HCT116 (cell line): Measurements from ENCODE around the gene TOX2. TPM values are rescaled to one million over a fixed set of nuclear protein-coding genes. Genes with fewer than 3 reads are reported as not detected.
A peak's percentile ranks its signal among the peaks of the same experiment; 100 is the strongest.

ENCODE experiments used
- ATAC-seq: fragments of 200-7000 bp; cut with Tn5 transposase; 2 replicates; pipeline ENCODE4 v1.9.1; 2020; ENCODE audit warnings: mild to moderate bottlenecking, moderate library complexity
- BruUV-seq: library from RNA; stranded (reverse); fragments of 400-500 nt; replicated peaks from 2 replicates; lab custom pipeline; 2021; lab: Mats Ljungman, UMichigan
- CTCF ChIA-PET: fragments of 300-600 bp; sonication (Branson Sonifier 250); formaldehyde crosslinking; loops from one replicate; lab custom pipeline; 2021; ENCODE audit warnings: antibody characterized with exemption; lab: Charles Lee
- POLR2A ChIA-PET: fragments of 300-600, 350-600 bp; sonication (Branson Sonifier 250); formaldehyde crosslinking; loops from one replicate; lab custom pipeline; 2021; ENCODE audit warnings: antibody characterized with exemption; lab: Charles Lee
- RAD21 ChIA-PET, 2 experiments: fragments of 300-600 bp; sonication (Branson Sonifier 250); formaldehyde crosslinking; loops; one replicate each; lab custom pipeline; 2023; ENCODE audit warnings: low total read pairs in 2 of 2; ENCODE audit not compliant: uncharacterized antibody in 2 of 2, unreplicated experiment in 2 of 2, low non-redundant PET in 1 of 2; lab: Charles Lee
- DNase-seq: peaks from one replicate; pipeline ENCODE4 v3.0.0-alpha.2; 2010; ENCODE audit warnings: low read depth, low spot score
- H2AFZ ChIP-seq: fragments of 200-600 bp; shearing (Covaris generic), sonication (generic); 2 replicates; pipeline ENCODE4 v1.6.1; 2017; ENCODE audit warnings: low read depth, mixed run types, mixed read lengths, antibody characterized with exemption, low read length; ENCODE audit not compliant: poor library complexity, severe bottlenecking
- H3K27ac ChIP-seq: 2 replicates; pipeline ENCODE4 v1.5.1; 2012; ENCODE audit warnings: low read depth, low read length
- H3K27me3 ChIP-seq: fragments of 200-600 bp; sonication (generic); 2 replicates; pipeline ENCODE4 v1.6.1; 2016; ENCODE audit warnings: mixed run types, low read length, mixed read lengths; ENCODE audit not compliant: insufficient read depth
- H3K36me3 ChIP-seq, 2 experiments: fragments of 200-500 bp in 1 of 2; fragments of 200-600 bp in 1 of 2; sonication (Bioruptor generic) in 1 of 2; sonication (generic) in 1 of 2; 2 replicates each; pipeline versions ENCODE4 v1.5.1 to v1.6.1; 2014 to 2016; ENCODE audit warnings: low read length in 2 of 2, inconsistent platforms in 1 of 2, mixed read lengths in 1 of 2, mixed run types in 1 of 2; ENCODE audit not compliant: insufficient read depth in 2 of 2, control insufficient read depth in 1 of 2
- H3K4me1 ChIP-seq, 2 experiments: fragments of 200-600 bp in 1 of 2; sonication (generic) in 1 of 2; 2 replicates each; pipeline versions ENCODE4 v1.5.1 to v1.6.1; 2012 to 2017; ENCODE audit warnings: low read length in 2 of 2, inconsistent platforms in 1 of 2, mild to moderate bottlenecking in 1 of 2, mixed read lengths in 1 of 2, mixed run types in 1 of 2, moderate library complexity in 1 of 2; ENCODE audit not compliant: insufficient read depth in 2 of 2, control insufficient read depth in 1 of 2
- H3K4me2 ChIP-seq: fragments of 200-600 bp; sonication (generic); 2 replicates; pipeline ENCODE4 v1.6.1; 2017; ENCODE audit warnings: mixed run types, low read length, mixed read lengths
- H3K4me3 ChIP-seq, 2 experiments: fragments of 200-600 bp in 1 of 2; sonication (generic) in 1 of 2; replicated peaks in 1 of 2; 2 replicates each; pipeline ENCODE4 v1.5.1; 2011 to 2016; ENCODE audit warnings: low read length in 2 of 2, control low read depth in 1 of 2, low read depth in 1 of 2, mild to moderate bottlenecking in 1 of 2, mixed read lengths in 1 of 2, mixed run types in 1 of 2
- H3K79me2 ChIP-seq: fragments of 200-600 bp; sonication (generic); 2 replicates; pipeline ENCODE4 v1.6.1; 2017; ENCODE audit warnings: mild to moderate bottlenecking, mixed run types, low read length, moderate library complexity, mixed read lengths; ENCODE audit not compliant: insufficient read depth
- H3K9ac ChIP-seq: fragments of 200-600 bp; sonication (generic); 2 replicates; pipeline ENCODE4 v1.6.1; 2016; ENCODE audit warnings: low read length, mixed read lengths
- H3K9me2 ChIP-seq: fragments of 200-600 bp; sonication (generic), shearing (Covaris generic); 2 replicates; pipeline ENCODE4 v1.6.1; 2017; ENCODE audit warnings: mixed run types, mild to moderate bottlenecking, moderate library complexity; ENCODE audit not compliant: insufficient read depth
- H3K9me3 ChIP-seq, 2 experiments: fragments of 200-500 bp in 1 of 2; fragments of 200-600 bp in 1 of 2; sonication (Bioruptor generic) in 1 of 2; sonication (generic) in 1 of 2; 2 replicates each; pipeline ENCODE4 v1.6.1; 2014 to 2017; ENCODE audit warnings: low read length in 2 of 2, mixed read lengths in 2 of 2, inconsistent platforms in 1 of 2, low read depth in 1 of 2, mild to moderate bottlenecking in 1 of 2, mixed run types in 1 of 2, moderate library complexity in 1 of 2; ENCODE audit not compliant: control insufficient read depth in 1 of 2, insufficient read depth in 1 of 2
- H4K20me1 ChIP-seq: fragments of 200-600 bp; sonication (generic), shearing (Covaris generic); 2 replicates; pipeline ENCODE4 v1.6.1; 2017; ENCODE audit warnings: mixed run types, mild to moderate bottlenecking, moderate library complexity; ENCODE audit not compliant: insufficient read depth
- ATF3 ChIP-seq: IDR thresholded peaks from 2 replicates; pipeline ENCODE4 v1.6.1; 2012
- CBX3 ChIP-seq: IDR thresholded peaks from 2 replicates; pipeline ENCODE4 v1.6.1; 2012; ENCODE audit warnings: low read depth
- CEBPB ChIP-seq: IDR thresholded peaks from 2 replicates; pipeline ENCODE4 v1.6.1; 2012; ENCODE audit warnings: low read depth
- CTCF ChIP-seq, 3 experiments: fragments of 200-600 bp in 1 of 3; sonication (generic) in 1 of 3; IDR thresholded peaks in 2 of 3; conservative IDR thresholded peaks in 1 of 3; 2 replicates each; pipeline ENCODE4 v1.5.1; 2012 to 2017; ENCODE audit warnings: low read depth in 2 of 3, low read length in 2 of 3, antibody characterized with exemption in 1 of 3, borderline replicate concordance in 1 of 3, control low read depth in 1 of 3, mild to moderate bottlenecking in 1 of 3, mixed read lengths in 1 of 3, mixed run types in 1 of 3, moderate library complexity in 1 of 3; ENCODE audit not compliant: insufficient read depth in 1 of 3
- EGR1 ChIP-seq: IDR thresholded peaks from 2 replicates; pipeline ENCODE4 v1.6.1; 2012; ENCODE audit warnings: low read depth
- EZH2 ChIP-seq: fragments of 200-600 bp; sonication (generic); IDR thresholded peaks from 2 replicates; pipeline ENCODE4 v1.6.1; 2017; ENCODE audit warnings: antibody characterized with exemption, mixed run types
- EZH2phosphoT487 ChIP-seq: fragments of 200-600 bp; IDR thresholded peaks from 2 replicates; pipeline ENCODE4 v1.6.1; 2018; ENCODE audit warnings: antibody characterized with exemption, borderline replicate concordance
- FOSL1 ChIP-seq: IDR thresholded peaks from 2 replicates; pipeline ENCODE4 v1.6.1; 2012; ENCODE audit warnings: low read depth
- JUND ChIP-seq: IDR thresholded peaks from 2 replicates; pipeline ENCODE4 v1.6.1; 2012
- POLR2A ChIP-seq: IDR thresholded peaks from 2 replicates; pipeline ENCODE4 v1.7.0; 2011; ENCODE audit warnings: borderline replicate concordance; ENCODE audit not compliant: insufficient read depth, insufficient read length; ENCODE audit errors: extremely low read depth
- POLR2AphosphoS5 ChIP-seq: IDR thresholded peaks from 2 replicates; pipeline ENCODE4 v1.6.1; 2011; ENCODE audit warnings: mild to moderate bottlenecking, low read depth, low read length, moderate library complexity
- RAD21 ChIP-seq: IDR thresholded peaks from 2 replicates; pipeline ENCODE4 v1.6.1; 2012; ENCODE audit warnings: low read depth, mild to moderate bottlenecking
- SIN3A ChIP-seq: IDR thresholded peaks from 2 replicates; pipeline ENCODE4 v1.6.1; 2012; ENCODE audit warnings: low read depth
- SP1 ChIP-seq: IDR thresholded peaks from 2 replicates; pipeline ENCODE4 v1.6.1; 2012; ENCODE audit warnings: low read depth
- SRF ChIP-seq: IDR thresholded peaks from 2 replicates; pipeline ENCODE4 v1.6.1; 2012; ENCODE audit warnings: low read depth
- ZFX ChIP-seq: fragments of 450-650 bp; IDR thresholded peaks from 2 replicates; pipeline ENCODE4 v1.6.1; 2017
- ZNF274 ChIP-seq: fragments of 200-500 bp; sonication (Bioruptor generic); IDR thresholded peaks from 2 replicates; pipeline ENCODE4 v1.6.1; 2014; ENCODE audit warnings: mild to moderate bottlenecking, low read depth, low read length, inconsistent platforms
- intact Hi-C: fragments of 100-400 bp; cut with micrococcal nuclease; formaldehyde crosslinking; loops from 2 replicates; pipeline ENCODE4 v1.10.0; 2022
- total RNA-seq: library from RNA; stranded (reverse); gene quantifications from one replicate; pipeline ENCODE4 v1.2.1, GENCODE V29; 2021; ENCODE audit not compliant: unreplicated experiment
- TF ChIP-seq, protein P1 (sequence below): IDR thresholded peaks from 2 replicates; pipeline ENCODE4 v1.6.1; 2012; ENCODE audit warnings: low read depth
- TF ChIP-seq, protein P2 (sequence below): IDR thresholded peaks from 2 replicates; pipeline ENCODE4 v1.6.1; 2011; ENCODE audit warnings: mild to moderate bottlenecking, low read length, moderate library complexity; ENCODE audit not compliant: insufficient replicate concordance; ENCODE audit errors: extremely low read depth
- TF ChIP-seq, protein P3 (sequence below): IDR thresholded peaks from 2 replicates; pipeline ENCODE4 v1.6.1; 2012

TOX2 gene
- total RNA-seq, 1 experiment from 2014 or later, result 39.6 TPM

- H3K9ac ChIP-seq, result peak overlapping the region; percentile 51
- no peaks in the 10 kb centered on the region for H4K20me1 ChIP-seq
- H3K79me2 ChIP-seq, result peaks cover 18% of the 10 kb centered on the region; the same call in 1 of the 2 replicates
- intact Hi-C loops, result no loop called here
- peak; percentile 21 for DNase-seq
- no peaks in the 10 kb centered on the region for H3K9me3 ChIP-seq
- peak overlapping the region in 1 of 2 experiments; percentile 41; a peak in 2 of 4 replicates for H3K4me3 ChIP-seq
- ChIA-PET CTCF (interaction anchor here (1.3 to 1.4 kb wide), 2 partner anchors 12 to 193 kb away, joined by 6 read pairs; no protein-coding TSS in a partner anchor), POLR2A (interaction anchor here (1.7 kb wide), 1 partner anchor 13 kb away, joined by 10 read pairs; no protein-coding TSS in a partner anchor), RAD21 (interaction anchor here in 1 of 2 experiments (0.6 kb wide), 1 partner anchor 275 kb away, joined by 3 read pairs; no protein-coding TSS in a partner anchor)
- H3K4me2 ChIP-seq, result peak overlapping the region; percentile 75
- H3K27me3 ChIP-seq, result no peaks in the 10 kb centered on the region
- no TSS peak for BruUV-seq
- H2AFZ ChIP-seq, result no peak overlapping the region
- H3K9me2 ChIP-seq, result no peaks in the 10 kb centered on the region
- no peaks in the 10 kb centered on the region for H3K36me3 ChIP-seq
- peak; percentile 70 for ATAC-seq
- H3K4me1 ChIP-seq, result peaks cover 58 to 77% of the 10 kb centered on the region in 2 experiments
- peak overlapping the region; percentile 62 for H3K27ac ChIP-seq
- TF ChIP-seq SRF, result no peak
- no peak for TF ChIP-seq ZNF274
- TF ChIP-seq, protein P1, sequence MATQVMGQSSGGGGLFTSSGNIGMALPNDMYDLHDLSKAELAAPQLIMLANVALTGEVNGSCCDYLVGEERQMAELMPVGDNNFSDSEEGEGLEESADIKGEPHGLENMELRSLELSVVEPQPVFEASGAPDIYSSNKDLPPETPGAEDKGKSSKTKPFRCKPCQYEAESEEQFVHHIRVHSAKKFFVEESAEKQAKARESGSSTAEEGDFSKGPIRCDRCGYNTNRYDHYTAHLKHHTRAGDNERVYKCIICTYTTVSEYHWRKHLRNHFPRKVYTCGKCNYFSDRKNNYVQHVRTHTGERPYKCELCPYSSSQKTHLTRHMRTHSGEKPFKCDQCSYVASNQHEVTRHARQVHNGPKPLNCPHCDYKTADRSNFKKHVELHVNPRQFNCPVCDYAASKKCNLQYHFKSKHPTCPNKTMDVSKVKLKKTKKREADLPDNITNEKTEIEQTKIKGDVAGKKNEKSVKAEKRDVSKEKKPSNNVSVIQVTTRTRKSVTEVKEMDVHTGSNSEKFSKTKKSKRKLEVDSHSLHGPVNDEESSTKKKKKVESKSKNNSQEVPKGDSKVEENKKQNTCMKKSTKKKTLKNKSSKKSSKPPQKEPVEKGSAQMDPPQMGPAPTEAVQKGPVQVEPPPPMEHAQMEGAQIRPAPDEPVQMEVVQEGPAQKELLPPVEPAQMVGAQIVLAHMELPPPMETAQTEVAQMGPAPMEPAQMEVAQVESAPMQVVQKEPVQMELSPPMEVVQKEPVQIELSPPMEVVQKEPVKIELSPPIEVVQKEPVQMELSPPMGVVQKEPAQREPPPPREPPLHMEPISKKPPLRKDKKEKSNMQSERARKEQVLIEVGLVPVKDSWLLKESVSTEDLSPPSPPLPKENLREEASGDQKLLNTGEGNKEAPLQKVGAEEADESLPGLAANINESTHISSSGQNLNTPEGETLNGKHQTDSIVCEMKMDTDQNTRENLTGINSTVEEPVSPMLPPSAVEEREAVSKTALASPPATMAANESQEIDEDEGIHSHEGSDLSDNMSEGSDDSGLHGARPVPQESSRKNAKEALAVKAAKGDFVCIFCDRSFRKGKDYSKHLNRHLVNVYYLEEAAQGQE, result no peak
- no peak for TF ChIP-seq POLR2AphosphoS5
- TF ChIP-seq EZH2phosphoT487, result no peak
- TF ChIP-seq, protein P2, sequence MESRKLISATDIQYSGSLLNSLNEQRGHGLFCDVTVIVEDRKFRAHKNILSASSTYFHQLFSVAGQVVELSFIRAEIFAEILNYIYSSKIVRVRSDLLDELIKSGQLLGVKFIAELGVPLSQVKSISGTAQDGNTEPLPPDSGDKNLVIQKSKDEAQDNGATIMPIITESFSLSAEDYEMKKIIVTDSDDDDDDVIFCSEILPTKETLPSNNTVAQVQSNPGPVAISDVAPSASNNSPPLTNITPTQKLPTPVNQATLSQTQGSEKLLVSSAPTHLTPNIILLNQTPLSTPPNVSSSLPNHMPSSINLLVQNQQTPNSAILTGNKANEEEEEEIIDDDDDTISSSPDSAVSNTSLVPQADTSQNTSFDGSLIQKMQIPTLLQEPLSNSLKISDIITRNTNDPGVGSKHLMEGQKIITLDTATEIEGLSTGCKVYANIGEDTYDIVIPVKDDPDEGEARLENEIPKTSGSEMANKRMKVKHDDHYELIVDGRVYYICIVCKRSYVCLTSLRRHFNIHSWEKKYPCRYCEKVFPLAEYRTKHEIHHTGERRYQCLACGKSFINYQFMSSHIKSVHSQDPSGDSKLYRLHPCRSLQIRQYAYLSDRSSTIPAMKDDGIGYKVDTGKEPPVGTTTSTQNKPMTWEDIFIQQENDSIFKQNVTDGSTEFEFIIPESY, result no peak
- TF ChIP-seq ATF3, result no peak
- TF ChIP-seq CBX3, result 0 out of 2 replicates have a peak, but pooled peaks have one; percentile 31
- TF ChIP-seq JUND, result peak; percentile 67
- no peak for TF ChIP-seq SIN3A
- no peak for TF ChIP-seq CEBPB
- TF ChIP-seq SP1, result peak; percentile 27; the same call in 1 of the 2 replicates
- TF ChIP-seq EZH2, result no peak
- TF ChIP-seq RAD21, result no peak
- TF ChIP-seq POLR2A, result no peak
- no peak for TF ChIP-seq EGR1
- TF ChIP-seq, protein P3, sequence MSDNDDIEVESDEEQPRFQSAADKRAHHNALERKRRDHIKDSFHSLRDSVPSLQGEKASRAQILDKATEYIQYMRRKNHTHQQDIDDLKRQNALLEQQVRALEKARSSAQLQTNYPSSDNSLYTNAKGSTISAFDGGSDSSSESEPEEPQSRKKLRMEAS, result no peak
- no peak for TF ChIP-seq CTCF (IDR thresholded peaks at IDR 0.05 in 2 of 3, conservative IDR thresholded peaks at IDR 0.05 in 1 of 3; ENCODE audit: borderline replicate concordance in 1 of 3, insufficient read depth in 1 of 3, low read depth in 2 of 3, low read length in 2 of 3)
- TF ChIP-seq FOSL1, result peak; percentile 69
- TF ChIP-seq ZFX, result no peak
These were observed 28.1 kb downstream of the TOX2 start for GRCh38 chr20:43942667-43943285.
